SW480 (cell line): Measurements from ENCODE around the gene BASP1.
"Not testable (repeated sequence)": the region's sequence is repeated elsewhere in the genome, so short reads cannot be mapped to it uniquely, and the experiment has no call there.

ENCODE experiments used
- DNase-seq: peaks from one replicate; pipeline ENCODE4 v3.0.0-alpha.2; 2016; ENCODE audit warnings: low spot score

Gene BASP1

GRCh38 chr5:17319095-17319494 is 101.7 kb downstream of the BASP1 start:
- not testable (repeated sequence) for DNase-seq

GRCh38 chr5:17325770-17326599 is 108.6 kb downstream of the BASP1 start:
- DNase-seq = no peak
